ENCODE results near the gene BCL11B. TPM values are rescaled to one million over a fixed set of nuclear protein-coding genes. Genes with fewer than 3 reads are reported as not detected.

Gene BCL11B
- total and polyA plus RNA-seq, 2 donors (not counting 1 experiment from before 2014, with no cell fraction given): 0.33 to 0.42 TPM

DNA sequence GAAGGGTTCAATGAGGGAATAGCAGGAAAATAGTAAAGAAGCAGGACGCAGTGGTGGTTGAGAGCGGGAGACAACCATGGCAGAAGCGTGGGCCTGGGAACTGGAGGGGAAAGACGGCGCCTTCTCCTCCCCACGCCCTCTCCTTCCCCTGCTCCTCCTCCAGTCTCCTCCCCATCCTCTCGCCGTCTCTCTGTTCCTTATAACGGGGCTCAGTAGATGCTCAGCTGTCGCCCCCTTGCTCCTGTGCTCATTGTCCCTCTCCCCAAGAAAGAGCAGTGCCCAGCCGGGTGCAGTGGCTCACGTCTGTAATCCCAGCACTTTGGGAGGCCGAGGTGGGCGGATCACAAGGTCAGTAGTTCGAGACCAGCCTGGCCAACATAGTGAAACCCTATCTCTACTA is 142.0 kb downstream of the BCL11B start:
- H3K36me3 ChIP-seq (replicated peaks in 1 of 2; ENCODE audit: control extremely low read depth in 1 of 2, control insufficient read depth in 1 of 2, extremely low read depth in 1 of 2, insufficient read depth in 2 of 2, low read length in 1 of 2): no peaks in the 10 kb centered on the region
- intact Hi-C loops (cut with micrococcal nuclease): no loop called here
- H3K4me3 Mint-ChIP-seq: no peak overlapping the region
- H3K27ac Mint-ChIP-seq: no peak overlapping the region
- H3K9ac ChIP-seq (ENCODE audit: low read length): no peak overlapping the region
- no peak overlapping the region for H2AFZ ChIP-seq (ENCODE audit: insufficient read depth, low read depth, low read length, poor library complexity, severe bottlenecking)
- no peak overlapping the region for H3K4me2 ChIP-seq (replicated peaks; ENCODE audit: low read depth, low read length, poor library complexity, severe bottlenecking)
- H3K4me1 ChIP-seq (ENCODE audit: control insufficient read depth in 2 of 2, insufficient read depth in 2 of 2, low read length in 2 of 2): no peaks in the 10 kb centered on the region
- no peaks in the 10 kb centered on the region for H3K27me3 Mint-ChIP-seq
- H3K27me3 ChIP-seq (replicated peaks in 1 of 4; ENCODE audit: control extremely low read depth in 1 of 4, control insufficient read depth in 3 of 4, insufficient read depth in 4 of 4, low read length in 3 of 4): no peaks in the 10 kb centered on the region
- H4K20me1 ChIP-seq (ENCODE audit: control insufficient read depth, insufficient read depth, low read length, poor library complexity, severe bottlenecking): no peaks in the 10 kb centered on the region
- no peak overlapping the region for H3K27ac ChIP-seq (ENCODE audit: low read length in 2 of 2)
- ATAC-seq (ENCODE audit: low read depth): no peak
- H3K79me2 ChIP-seq (ENCODE audit: control insufficient read depth, insufficient read depth, low read length): no peaks in the 10 kb centered on the region
- ChIA-PET CTCF (no interaction called here), POLR2A (no interaction called here)
- H3K4me3 ChIP-seq (ENCODE audit: control extremely low read depth in 1 of 5, extremely low read depth in 1 of 5, insufficient read depth in 1 of 5, low read depth in 2 of 5, low read length in 4 of 5): no peak overlapping the region
- no peak for DNase-seq
- peaks cover 2% of the 10 kb centered on the region for H3K9me3 Mint-ChIP-seq (ENCODE audit: insufficient read depth)
- TF ChIP-seq EZH2 (IDR thresholded peaks at IDR 0.05; ENCODE audit: borderline replicate concordance, insufficient read depth, low read depth, low read length, poor library complexity, severe bottlenecking): no peak
- TF ChIP-seq, protein P1, sequence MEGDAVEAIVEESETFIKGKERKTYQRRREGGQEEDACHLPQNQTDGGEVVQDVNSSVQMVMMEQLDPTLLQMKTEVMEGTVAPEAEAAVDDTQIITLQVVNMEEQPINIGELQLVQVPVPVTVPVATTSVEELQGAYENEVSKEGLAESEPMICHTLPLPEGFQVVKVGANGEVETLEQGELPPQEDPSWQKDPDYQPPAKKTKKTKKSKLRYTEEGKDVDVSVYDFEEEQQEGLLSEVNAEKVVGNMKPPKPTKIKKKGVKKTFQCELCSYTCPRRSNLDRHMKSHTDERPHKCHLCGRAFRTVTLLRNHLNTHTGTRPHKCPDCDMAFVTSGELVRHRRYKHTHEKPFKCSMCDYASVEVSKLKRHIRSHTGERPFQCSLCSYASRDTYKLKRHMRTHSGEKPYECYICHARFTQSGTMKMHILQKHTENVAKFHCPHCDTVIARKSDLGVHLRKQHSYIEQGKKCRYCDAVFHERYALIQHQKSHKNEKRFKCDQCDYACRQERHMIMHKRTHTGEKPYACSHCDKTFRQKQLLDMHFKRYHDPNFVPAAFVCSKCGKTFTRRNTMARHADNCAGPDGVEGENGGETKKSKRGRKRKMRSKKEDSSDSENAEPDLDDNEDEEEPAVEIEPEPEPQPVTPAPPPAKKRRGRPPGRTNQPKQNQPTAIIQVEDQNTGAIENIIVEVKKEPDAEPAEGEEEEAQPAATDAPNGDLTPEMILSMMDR (IDR thresholded peaks at IDR 0.05): no peak
- H3K4me1 Mint-ChIP-seq: no peaks in the 10 kb centered on the region
- 89% methylated on average over 4 of the region's 15 CpGs for WGBS (ENCODE audit: insufficient coverage)
- peaks cover 0 to 30% (median 0%) of the 10 kb centered on the region in 3 donors for H3K9me3 ChIP-seq (ENCODE audit: control extremely low read depth in 1 of 3, control insufficient read depth in 2 of 3, insufficient read depth in 1 of 3, low read length in 2 of 3)

DNA sequence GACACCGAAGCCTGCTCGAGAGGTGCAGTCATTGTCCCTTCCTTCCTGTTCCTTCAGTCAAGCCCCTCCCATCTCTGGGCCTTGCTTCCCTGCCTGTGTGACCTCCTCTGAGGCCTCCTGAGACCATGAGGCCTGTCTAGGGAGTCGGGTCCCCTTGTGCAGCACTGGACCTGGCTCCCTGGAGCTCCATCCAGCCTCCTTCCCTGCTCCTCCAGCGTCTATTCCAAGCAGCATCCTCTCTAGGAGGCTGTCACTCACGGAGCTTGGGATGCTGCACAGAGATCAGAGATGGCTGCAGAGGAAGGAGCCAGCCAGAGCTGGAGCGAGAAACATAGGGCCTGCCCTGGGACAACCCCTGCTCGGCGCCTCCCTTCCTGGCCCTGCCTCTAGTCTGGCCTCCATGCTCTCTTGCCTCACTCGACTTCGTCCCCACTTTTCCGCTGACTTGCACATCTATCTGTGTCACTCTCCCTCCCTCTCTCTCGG is 142.7 kb downstream of the BCL11B start:
- TF ChIP-seq, protein P1 (IDR thresholded peaks at IDR 0.05): no peak
- TF ChIP-seq EZH2 (IDR thresholded peaks at IDR 0.05; ENCODE audit: borderline replicate concordance, insufficient read depth, low read depth, low read length, poor library complexity, severe bottlenecking): no peak
- Mint-ChIP-seq H3K9me3 (ENCODE audit: insufficient read depth) (peaks cover 2% of the 10 kb centered on the region), H3K27ac (no peak overlapping the region), H3K4me1 (no peaks in the 10 kb centered on the region), H3K4me3 (no peak overlapping the region), H3K27me3 (no peaks in the 10 kb centered on the region)
- DNase-seq (no peak), ATAC-seq (ENCODE audit: low read depth) (no peak)
- Histone ChIP-seq H3K36me3 (replicated peaks in 1 of 2; ENCODE audit: control extremely low read depth in 1 of 2, control insufficient read depth in 1 of 2, extremely low read depth in 1 of 2, insufficient read depth in 2 of 2, low read length in 1 of 2) (no peaks in the 10 kb centered on the region), H2AFZ (ENCODE audit: insufficient read depth, low read depth, low read length, poor library complexity, severe bottlenecking) (no peak overlapping the region), H3K79me2 (ENCODE audit: control insufficient read depth, insufficient read depth, low read length) (no peaks in the 10 kb centered on the region), H3K27ac (ENCODE audit: low read length in 2 of 2) (no peak overlapping the region), H3K4me3 (ENCODE audit: control extremely low read depth in 1 of 5, extremely low read depth in 1 of 5, insufficient read depth in 1 of 5, low read depth in 2 of 5, low read length in 4 of 5) (no peak overlapping the region), H3K9ac (ENCODE audit: low read length) (no peak overlapping the region), H4K20me1 (ENCODE audit: control insufficient read depth, insufficient read depth, low read length, poor library complexity, severe bottlenecking) (no peaks in the 10 kb centered on the region), H3K4me2 (replicated peaks; ENCODE audit: low read depth, low read length, poor library complexity, severe bottlenecking) (no peak overlapping the region), H3K4me1 (ENCODE audit: control insufficient read depth in 2 of 2, insufficient read depth in 2 of 2, low read length in 2 of 2) (no peaks in the 10 kb centered on the region), H3K9me3 (ENCODE audit: control extremely low read depth in 1 of 3, control insufficient read depth in 2 of 3, insufficient read depth in 1 of 3, low read length in 2 of 3) (peaks cover 0 to 33% (median 0%) of the 10 kb centered on the region in 3 donors), H3K27me3 (replicated peaks in 1 of 4; ENCODE audit: control extremely low read depth in 1 of 4, control insufficient read depth in 3 of 4, insufficient read depth in 4 of 4, low read length in 3 of 4) (no peaks in the 10 kb centered on the region)
- CTCF ChIA-PET: no interaction called here
- POLR2A ChIA-PET: no interaction called here
- intact Hi-C loops (cut with micrococcal nuclease): no loop called here
- 77% methylated on average over 12 of the region's 12 CpGs for WGBS (ENCODE audit: insufficient coverage)
